ENCODE results near the gene CHRNA4.
"Not testable (repeated sequence)": the region's sequence is repeated elsewhere in the genome, so short reads cannot be mapped to it uniquely, and the experiment has no call there.

The CHRNA4 gene

DNA sequence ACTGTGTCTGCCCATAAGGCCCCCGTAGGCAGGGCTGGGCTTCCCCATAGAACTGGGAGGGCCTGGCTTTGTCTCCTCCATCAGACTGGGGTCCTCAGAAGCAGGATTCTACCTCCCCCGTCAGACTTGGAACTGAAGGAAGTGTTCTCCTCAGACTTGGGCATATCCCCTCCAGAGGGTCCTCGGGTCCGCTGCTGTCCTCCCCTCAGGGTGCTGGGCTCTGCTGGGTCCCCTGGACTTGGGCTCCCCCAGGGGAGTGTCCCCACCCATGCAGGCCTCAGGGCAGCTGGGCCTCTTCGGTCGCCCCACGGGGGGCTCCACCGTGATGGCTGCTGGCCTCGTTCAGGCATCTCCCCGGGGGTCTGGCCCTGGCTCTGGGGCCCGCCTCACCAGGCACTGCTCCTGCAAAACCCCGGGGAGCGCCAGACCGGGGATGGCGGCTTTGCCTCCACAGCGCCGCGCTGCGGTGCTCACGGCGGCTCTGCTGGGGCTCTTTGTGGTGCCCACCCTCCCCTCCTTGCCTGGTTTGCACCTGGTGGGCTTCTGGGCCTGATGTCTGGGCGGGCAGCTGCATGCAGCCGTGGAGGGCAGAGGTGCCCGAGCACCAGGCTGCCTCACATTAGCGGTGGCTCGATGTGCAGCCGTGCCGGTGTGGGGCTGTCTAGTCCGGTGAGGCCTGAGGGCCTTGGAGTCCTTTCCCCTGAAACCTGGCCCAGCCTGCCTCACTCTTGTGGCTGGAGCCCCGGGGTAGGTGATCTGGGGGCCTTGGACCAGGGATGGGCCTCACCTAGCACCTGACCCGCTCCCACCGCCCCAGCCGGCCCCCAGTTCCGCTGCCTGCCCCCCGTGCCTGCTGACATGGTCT lies 54.2 kb downstream of the CHRNA4 start:
- no peak for DNase-seq

DNA sequence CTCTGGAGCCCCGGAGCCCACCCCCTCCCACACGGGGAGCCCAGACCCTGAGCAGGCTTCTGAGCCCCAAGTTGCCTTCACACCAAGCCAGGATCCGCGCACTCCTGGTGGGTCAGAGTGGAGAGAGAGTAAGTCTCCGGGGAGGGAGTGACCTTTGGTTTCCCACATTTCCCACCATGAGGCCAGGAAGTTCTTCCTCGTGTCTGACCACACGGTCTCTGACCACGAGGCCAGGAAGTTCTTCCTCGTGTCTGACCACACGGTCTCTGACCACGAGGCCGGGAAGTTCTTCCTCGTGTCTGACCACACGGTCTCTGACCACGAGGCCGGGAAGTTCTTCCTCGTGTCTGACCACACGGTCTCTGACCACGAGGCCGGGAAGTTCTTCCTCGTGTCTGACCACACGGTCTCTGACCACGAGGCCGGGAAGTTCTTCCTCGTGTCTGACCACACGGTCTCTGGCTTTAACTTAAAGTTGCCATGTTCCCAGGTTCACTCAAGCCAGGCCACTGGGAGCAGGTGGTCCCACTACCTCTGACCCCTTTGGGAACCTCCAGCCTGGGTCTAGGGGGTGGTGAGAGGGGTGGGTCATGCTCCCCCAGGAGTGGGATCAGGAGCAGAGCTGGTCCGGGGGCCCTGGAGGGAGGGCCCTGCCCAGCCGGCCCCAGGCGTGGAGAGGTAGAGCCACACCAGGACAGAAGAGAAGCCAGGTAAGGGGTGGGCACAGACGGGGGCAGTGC lies 55.0 kb downstream of the CHRNA4 start:
- DNase-seq: not testable (repeated sequence)

DNA sequence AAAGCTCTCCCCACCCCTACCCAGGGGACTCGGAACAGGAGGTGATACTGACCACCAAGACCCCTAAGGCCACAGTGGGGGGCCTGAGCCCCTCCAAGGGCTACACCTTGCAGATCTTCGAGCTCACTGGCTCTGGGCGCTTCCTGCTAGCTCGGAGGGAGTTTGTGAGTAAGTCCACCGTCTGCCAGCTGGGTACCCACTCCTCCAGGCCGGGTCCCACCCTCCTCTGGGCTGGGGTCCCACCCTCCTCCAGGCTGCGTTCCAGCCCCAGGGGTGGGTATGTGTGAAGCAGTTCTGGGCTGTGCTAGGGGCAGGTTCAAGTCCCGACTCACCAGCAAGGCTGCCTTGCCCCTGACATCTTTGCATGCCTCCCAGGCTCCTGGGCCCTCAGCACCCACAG lies 55.8 kb downstream of the CHRNA4 start:
- no peak for DNase-seq

DNA sequence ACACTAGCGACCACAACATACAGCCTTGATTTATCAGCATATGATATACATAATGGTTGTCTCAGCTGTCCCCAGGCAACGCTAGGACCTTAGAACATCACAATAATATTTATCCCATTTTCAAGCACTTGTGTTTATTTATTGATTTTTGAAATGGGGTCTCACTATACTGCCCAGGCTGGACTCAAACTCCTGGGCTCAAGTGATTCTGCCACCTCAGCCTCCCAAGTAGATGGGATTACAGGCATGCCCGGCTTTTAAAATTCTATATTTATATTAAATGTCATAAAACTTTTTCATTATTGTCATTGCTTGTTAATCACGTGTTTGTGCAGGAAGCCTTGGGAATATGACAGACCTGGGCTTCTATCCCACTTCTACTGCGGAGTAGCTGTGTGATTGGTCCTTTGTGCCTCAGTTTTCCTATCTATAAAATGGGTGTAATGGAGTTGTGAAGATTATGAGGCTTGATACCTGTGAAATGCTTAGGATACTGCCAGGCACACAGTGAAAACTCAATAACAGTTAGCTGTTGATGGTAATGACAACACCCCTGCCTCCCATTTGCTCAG lies 58.0 kb downstream of the CHRNA4 start:
- DNase-seq: no peak

DNA sequence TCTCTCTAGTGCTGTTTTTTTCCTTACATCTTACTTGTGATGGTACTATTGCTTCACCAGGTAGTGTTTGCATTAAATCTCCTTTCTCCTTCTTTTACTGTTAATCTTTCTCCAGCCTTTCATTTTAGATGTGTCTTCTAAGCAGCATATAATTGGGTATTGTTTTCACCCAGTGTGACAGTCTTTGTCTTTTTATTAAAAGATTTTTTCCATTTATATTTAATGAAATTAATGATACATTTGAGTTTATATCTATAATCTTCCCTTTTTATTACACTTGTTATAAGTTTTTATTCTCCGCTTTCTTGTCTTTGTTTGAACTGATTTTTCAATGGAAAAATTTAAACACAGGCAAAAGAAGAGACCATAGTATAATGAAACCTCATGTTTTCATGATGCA lies 59.5 kb downstream of the CHRNA4 start:
- no peak for DNase-seq

DNA sequence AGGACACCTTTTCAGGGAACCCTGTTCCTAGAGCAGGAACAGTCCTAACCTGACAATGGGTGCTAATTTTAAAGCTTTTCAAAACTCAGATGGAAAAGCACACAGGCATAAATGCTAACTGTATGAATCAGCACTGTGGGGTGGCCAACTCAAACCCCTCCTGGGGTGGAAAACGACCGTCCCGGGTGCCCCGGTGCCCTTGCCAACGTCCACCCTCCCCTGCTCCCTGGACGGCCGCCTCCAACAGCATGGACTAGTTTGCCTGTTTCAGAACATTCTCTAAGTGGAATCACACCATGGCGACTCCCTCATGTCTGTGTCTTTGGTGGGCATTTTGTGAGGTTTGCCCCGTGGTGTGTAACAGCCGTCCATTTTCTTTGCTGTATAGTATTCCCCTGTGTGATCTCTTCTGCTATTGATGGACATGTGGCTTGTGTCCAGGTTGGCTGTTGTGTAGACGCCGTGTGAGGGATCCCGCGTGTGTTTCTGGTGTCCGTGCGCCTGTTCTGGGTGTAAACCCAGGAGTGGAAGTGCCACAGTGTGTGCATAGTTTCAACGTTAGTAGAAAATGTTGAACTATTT lies 62.3 kb downstream of the CHRNA4 start:
- no peak for DNase-seq

DNA sequence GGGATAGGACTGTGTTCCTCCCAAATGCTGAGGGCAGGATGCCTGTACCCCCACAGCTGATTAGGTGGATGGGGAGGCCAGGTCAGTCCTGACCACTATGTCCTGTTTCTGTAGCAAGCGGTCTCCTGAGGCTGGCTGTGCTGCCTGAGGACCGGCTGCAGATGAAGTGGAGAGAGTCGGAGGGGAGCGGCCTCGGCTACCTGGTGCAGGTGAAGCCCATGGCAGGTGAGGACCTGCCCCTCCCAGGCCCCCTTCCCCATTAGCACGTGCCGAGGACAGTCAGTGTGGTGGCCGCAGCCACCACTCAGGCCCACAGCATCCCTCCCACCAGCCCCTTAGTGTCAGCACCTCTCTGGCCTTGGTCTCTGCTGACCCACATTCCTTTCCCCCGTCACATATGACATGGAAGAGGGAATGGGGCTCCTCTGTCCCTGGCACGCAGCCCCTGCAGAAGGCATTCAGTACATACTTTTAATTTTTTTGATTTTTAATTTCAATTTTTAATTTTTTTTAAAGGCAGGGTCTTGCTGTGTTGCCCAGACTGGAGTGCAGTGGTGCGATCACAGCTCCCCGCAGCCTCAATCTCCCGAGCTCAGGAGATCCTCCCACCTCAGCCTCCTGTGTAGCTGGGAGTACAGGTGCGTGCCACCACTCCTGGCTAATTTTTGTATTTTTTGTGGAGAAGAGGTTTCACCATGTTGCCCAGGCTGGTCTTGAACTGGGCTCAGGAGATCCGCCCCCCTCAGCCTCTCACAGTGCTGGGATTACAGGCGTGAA lies 63.2 kb downstream of the CHRNA4 start:
- DNase-seq: no peak

DNA sequence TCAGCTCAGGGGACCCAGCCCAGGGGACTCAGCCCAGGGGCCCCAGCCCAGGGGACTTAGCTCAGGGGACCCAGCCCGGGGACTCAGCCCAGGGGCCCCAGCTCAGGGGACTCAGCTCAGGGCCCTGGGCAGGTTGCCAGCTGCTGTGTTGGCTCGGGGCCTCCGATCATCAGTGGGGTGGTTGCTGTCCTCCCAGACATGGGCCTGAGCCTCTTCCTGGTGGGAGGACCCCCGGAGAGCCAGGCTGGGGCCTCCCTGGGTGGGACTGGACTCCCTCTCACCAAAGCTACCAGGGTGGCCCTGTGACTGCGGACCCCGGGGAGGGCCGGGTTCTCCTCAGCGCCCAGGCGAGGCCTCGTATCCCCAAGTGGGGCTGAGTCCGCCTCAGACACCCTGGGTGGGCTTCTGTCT lies 63.8 kb downstream of the CHRNA4 start:
- no peak for DNase-seq

DNA sequence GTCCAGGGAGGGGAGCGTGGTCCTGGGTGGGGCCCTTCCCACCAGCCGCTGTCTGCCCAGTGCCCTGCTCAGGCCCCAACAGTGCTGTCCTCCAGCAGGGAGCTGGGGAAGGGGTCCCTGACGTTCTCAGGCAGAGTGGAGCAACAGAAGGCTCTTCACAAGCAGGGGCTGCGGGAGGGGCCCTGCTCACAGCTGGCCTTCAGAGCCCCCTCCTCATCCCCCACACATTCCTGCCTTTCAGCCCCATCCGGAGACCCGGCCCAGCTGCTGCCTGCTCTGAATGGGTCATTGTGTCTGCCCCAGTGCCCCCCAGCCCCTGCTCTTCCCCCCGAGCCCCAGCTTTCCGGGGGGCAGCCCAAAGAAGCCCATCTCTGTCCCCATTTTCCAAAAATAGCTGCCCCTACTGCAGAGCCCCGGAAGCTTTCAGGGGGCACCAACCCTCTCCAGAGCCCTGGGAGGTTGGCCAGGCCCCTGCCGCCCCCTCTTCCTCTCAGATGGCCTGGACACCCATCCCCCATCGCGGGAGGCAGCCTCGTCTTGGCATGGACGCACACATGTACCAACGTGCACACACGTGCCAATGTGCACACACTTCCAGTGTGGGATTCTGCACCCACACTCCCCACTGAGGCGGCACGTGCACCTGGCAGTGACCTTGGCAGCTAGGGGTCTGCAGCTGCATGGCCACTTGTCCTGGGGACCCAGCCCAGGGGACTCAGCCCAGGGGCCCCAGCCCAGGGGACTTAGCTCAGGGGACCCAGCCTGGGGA lies 64.4 kb downstream of the CHRNA4 start:
- DNase-seq: no peak

DNA sequence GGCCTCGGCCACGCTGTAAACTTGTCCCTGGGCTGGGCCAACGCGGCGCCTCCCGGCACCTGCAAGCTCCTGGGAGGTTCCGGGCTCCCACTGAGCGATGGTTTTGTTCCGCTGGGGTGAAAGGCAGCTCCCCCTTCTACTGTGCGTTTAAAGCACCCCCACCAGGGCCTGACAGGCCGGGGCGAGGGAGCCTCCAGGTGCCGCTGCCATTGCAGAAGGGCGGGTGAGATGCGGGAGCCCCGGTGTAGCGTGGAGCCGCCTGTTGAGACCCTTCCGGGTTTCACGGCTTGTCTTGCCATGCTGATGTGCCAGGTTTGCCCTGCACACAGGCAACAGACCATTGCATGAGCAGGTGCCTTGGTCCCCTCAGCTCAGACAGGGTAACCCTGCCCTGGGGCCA lies 65.3 kb downstream of the CHRNA4 start:
- no peak for DNase-seq

DNA sequence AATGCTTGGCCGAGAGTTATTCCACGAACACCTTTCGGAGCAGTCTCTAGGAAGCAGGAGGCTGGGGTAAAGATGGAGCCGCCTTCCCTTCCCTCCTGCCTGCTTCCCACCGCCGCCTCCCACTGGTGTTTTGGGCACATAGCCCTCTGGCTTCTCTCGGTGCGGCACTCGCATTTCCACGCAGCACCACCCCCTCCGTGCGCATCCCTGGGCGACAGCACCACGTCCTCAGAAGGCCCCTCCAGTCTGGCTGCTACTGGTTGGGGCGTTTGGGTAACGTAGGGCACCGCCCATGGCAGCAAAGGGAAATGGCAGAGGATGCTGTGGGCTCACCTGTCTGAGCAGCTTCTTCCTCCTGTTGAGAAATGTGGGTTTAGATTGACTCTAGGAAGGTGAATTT lies 65.7 kb downstream of the CHRNA4 start:
- DNase-seq: no peak

DNA sequence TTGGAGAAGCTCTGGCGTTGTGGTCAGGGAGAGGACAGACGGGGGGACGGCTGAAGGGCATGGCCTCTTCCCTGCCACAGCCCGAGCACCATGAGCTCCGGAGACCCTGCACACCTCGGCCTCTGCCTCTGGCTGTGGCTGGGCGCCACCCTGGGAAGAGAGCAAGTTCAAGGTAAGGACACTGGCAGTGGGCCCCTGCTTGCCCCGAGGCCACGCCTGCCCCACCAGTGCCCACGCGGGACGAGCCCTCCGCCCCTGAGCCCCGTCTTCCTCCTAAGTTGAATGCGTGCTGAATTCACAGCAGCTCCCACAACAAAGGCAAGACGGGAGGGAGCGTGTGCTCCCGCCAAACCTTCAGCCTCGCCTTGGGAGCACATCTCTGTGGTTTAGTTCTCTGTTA lies 66.1 kb downstream of the CHRNA4 start:
- no peak for DNase-seq

DNA sequence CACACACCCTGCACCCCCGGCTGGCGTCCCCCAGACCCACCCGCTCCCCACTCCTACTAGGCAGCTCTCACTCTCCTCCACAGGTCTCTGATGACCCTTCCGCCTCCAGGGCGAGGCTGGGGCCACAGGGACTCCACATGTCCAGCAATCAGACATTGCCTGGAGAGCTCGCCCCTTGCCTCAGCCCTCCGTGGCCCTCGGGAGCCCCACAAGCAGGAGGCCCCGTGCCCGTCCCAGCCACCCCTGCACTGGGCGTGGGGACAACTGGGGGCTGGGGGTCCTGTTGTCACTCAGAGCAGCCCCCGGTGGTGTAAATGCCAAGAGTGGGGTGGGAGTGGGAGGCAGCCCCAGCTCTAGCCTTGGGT lies 66.6 kb downstream of the CHRNA4 start:
- DNase-seq: no peak

DNA sequence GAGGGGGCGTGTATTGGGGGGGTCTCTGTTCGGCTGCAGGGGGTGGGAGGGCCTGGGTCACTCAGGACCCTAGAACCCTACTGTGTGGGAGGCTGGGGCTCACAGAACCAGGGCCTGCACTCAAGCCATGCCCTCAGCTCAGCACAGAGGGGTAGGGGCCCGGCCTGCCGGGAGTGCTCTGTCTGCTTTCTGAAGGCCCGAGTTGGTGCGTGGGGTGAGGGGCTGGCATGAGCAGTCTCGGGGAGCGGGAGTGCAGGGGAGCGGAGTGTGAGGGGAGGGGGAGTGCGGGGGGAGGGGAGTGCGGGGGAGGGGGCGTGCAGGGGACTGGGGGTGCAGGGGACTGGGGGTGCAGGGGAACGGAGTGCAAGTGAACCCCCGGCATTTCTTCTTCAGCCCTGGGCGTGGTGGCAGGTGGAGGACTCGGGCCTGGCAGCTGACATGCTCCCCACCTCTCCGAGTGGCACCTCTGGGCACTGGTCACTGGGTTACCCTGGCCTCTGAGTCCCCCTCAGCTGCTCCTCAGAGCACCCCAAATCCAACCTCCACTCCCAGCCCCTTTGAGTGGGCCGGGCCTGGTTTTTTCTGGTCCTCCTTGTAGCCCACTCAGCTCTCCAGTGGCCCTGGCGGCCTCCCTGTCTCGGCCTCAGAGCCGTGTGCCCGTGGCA lies 67.1 kb downstream of the CHRNA4 start:
- DNase-seq: no peak

DNA sequence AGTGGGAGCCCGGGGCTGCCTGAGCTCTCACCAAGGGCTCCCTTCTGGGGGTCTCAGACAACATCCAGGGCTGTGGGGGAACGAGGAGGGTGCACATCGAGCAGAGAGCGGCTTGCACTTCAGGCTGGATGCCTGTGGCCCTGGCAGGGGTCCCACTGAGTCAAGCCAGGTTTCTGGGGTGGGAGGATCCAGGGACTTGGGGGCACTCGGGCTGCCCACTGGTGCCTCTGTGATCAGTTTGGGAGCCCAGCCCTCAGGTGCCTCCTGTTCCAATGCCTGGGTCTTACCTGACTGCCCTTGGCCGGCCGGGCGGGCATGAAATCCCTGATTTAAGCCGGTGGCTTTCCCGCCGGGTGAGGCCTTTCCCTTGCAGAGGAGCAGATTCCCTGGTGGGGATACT lies 67.7 kb downstream of the CHRNA4 start:
- DNase-seq: no peak

Data from NCI-H1930 (cell line).